ENCODE results near the gene CST2. TPM values are rescaled to one million over a fixed set of nuclear protein-coding genes. Genes with fewer than 3 reads are reported as not detected.

CST2 gene
- total and polyA plus RNA-seq, 4 donors: not detected

- TF ChIP-seq JUND (IDR thresholded peaks at IDR 0.05): no peak
- TF ChIP-seq, protein P1, sequence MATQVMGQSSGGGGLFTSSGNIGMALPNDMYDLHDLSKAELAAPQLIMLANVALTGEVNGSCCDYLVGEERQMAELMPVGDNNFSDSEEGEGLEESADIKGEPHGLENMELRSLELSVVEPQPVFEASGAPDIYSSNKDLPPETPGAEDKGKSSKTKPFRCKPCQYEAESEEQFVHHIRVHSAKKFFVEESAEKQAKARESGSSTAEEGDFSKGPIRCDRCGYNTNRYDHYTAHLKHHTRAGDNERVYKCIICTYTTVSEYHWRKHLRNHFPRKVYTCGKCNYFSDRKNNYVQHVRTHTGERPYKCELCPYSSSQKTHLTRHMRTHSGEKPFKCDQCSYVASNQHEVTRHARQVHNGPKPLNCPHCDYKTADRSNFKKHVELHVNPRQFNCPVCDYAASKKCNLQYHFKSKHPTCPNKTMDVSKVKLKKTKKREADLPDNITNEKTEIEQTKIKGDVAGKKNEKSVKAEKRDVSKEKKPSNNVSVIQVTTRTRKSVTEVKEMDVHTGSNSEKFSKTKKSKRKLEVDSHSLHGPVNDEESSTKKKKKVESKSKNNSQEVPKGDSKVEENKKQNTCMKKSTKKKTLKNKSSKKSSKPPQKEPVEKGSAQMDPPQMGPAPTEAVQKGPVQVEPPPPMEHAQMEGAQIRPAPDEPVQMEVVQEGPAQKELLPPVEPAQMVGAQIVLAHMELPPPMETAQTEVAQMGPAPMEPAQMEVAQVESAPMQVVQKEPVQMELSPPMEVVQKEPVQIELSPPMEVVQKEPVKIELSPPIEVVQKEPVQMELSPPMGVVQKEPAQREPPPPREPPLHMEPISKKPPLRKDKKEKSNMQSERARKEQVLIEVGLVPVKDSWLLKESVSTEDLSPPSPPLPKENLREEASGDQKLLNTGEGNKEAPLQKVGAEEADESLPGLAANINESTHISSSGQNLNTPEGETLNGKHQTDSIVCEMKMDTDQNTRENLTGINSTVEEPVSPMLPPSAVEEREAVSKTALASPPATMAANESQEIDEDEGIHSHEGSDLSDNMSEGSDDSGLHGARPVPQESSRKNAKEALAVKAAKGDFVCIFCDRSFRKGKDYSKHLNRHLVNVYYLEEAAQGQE (IDR thresholded peaks at IDR 0.05): no peak
- H3K27ac ChIP-seq (ENCODE audit: low read depth in 1 of 2, low read length in 2 of 2): no peak overlapping the region
- no peaks in the 10 kb centered on the region for H3K27me3 ChIP-seq (ENCODE audit: control insufficient read depth in 4 of 4, insufficient read depth in 4 of 4, low read length in 3 of 4)
- no peak for DNase-seq (ENCODE audit: low spot score)
- 81% methylated on average over 3 of the region's 3 CpGs for WGBS
- no peaks in the 10 kb centered on the region for H3K36me3 ChIP-seq (ENCODE audit: control insufficient read depth in 4 of 4, insufficient read depth in 3 of 4, low read depth in 1 of 4, low read length in 3 of 4)
- no peak overlapping the region for H3K4me3 ChIP-seq (ENCODE audit: low read depth in 1 of 3, low read length in 3 of 3)
- H3K9me3 ChIP-seq (ENCODE audit: control insufficient read depth in 4 of 4, low read length in 3 of 4): peaks cover 0 to 1% (median 0%) of the 10 kb centered on the region in 4 donors
- H3K4me1 ChIP-seq (ENCODE audit: control insufficient read depth in 4 of 4, insufficient read depth in 4 of 4, low read length in 3 of 4): no peaks in the 10 kb centered on the region
- no peak overlapping the region for H3K9ac ChIP-seq (ENCODE audit: low read depth in 1 of 2, low read length in 2 of 2)
Observed at GRCh38 chr20:23795526-23795925, 31.0 kb downstream of the CST2 start.

DNA sequence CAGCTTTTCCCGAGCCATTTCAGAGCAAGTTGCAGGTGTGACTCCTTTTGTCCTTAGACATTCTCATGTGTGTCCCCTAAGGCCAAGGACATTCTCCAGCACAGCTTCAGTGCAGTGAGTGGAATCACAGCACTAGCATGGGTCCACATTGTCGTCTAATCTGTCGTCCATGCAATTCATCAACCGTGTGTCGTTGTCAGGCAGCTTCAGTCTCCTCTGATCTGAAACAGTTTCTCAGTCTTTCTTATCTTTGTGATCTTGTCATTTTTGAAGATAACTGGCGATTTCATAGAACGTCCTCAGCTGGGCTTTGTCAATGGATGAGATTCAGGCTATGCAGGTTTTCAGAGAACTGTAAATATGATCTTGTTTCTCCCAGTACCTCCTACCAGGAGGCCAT is 31.7 kb downstream of the CST2 start:
- Histone ChIP-seq H3K27ac (ENCODE audit: low read depth in 1 of 2, low read length in 2 of 2) (no peak overlapping the region), H3K9ac (ENCODE audit: low read depth in 1 of 2, low read length in 2 of 2) (no peak overlapping the region), H3K4me3 (ENCODE audit: low read depth in 1 of 3, low read length in 3 of 3) (no peak overlapping the region), H3K4me1 (ENCODE audit: control insufficient read depth in 4 of 4, insufficient read depth in 4 of 4, low read length in 3 of 4) (no peaks in the 10 kb centered on the region), H3K27me3 (ENCODE audit: control insufficient read depth in 4 of 4, insufficient read depth in 4 of 4, low read length in 3 of 4) (no peaks in the 10 kb centered on the region), H3K36me3 (ENCODE audit: control insufficient read depth in 4 of 4, insufficient read depth in 3 of 4, low read depth in 1 of 4, low read length in 3 of 4) (no peaks in the 10 kb centered on the region), H3K9me3 (ENCODE audit: control insufficient read depth in 4 of 4, low read length in 3 of 4) (peaks cover 0 to 1% (median 0%) of the 10 kb centered on the region in 4 donors)
- 56% methylated on average over 7 of the region's 7 CpGs for WGBS
- no peak for DNase-seq (ENCODE audit: low spot score)
- TF ChIP-seq CTCF (IDR thresholded peaks at IDR 0.05; ENCODE audit: low read depth, low read length, missing input control) (no peak), HNF4G (IDR thresholded peaks at IDR 0.05) (no peak), HNF4A (conservative IDR thresholded peaks at IDR 0.05) (no peak), SP1 (IDR thresholded peaks at IDR 0.05) (no peak), GABPA (IDR thresholded peaks at IDR 0.05 in 1 of 2, conservative IDR thresholded peaks at IDR 0.05 in 1 of 2) (no peak), ATF3 (IDR thresholded peaks at IDR 0.05) (no peak), FOXA2 (IDR thresholded peaks at IDR 0.05) (no peak), ZBTB33 (IDR thresholded peaks at IDR 0.05) (no peak), MAX (IDR thresholded peaks at IDR 0.05) (no peak)
